ENCODE results near the gene SENP7.

DNA sequence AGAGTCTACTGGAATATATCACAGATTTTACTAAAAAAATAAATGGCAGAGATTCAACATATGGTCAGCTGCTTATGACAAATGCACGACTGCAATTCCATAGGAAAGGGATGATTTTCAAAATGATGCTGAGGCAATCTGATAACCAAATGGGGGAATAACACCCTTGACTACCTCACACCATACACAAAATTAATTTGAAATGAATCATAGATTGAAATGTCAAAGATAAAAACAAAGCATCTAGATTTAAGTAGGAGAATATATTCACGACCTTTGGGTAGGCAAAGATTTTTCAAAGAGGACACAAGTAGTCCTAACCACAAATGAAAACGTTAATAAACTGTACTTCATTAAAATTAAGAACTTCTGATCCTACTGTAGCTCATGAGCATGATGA, 11.2 kb downstream of the SENP7 start:
- TF ChIP-seq, protein P1, sequence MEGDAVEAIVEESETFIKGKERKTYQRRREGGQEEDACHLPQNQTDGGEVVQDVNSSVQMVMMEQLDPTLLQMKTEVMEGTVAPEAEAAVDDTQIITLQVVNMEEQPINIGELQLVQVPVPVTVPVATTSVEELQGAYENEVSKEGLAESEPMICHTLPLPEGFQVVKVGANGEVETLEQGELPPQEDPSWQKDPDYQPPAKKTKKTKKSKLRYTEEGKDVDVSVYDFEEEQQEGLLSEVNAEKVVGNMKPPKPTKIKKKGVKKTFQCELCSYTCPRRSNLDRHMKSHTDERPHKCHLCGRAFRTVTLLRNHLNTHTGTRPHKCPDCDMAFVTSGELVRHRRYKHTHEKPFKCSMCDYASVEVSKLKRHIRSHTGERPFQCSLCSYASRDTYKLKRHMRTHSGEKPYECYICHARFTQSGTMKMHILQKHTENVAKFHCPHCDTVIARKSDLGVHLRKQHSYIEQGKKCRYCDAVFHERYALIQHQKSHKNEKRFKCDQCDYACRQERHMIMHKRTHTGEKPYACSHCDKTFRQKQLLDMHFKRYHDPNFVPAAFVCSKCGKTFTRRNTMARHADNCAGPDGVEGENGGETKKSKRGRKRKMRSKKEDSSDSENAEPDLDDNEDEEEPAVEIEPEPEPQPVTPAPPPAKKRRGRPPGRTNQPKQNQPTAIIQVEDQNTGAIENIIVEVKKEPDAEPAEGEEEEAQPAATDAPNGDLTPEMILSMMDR (IDR thresholded peaks at IDR 0.05 in 4 of 5, conservative IDR thresholded peaks at IDR 0.05 in 1 of 5), result no peak
- TF ChIP-seq POLR2A (IDR thresholded peaks at IDR 0.05), result no peak

Measured in gastrocnemius medialis (tissue), 4 donors.